IMR-90 (cell line): Measurements from ENCODE around the gene SCPEP1. TPM values are rescaled to one million over a fixed set of nuclear protein-coding genes. Genes with fewer than 3 reads are reported as not detected.

Experiments used
- ATAC-seq: fragments of 200-7000 bp; cut with Tn5 transposase; 2 replicates; pipeline ENCODE4 v1.9.1; 2020; ENCODE audit warnings: low read depth, mild to moderate bottlenecking, moderate library complexity
- BruUV-seq: library from RNA; stranded (reverse); fragments of 400-500 nt; replicated peaks from 2 replicates; lab custom pipeline; 2021; lab: Mats Ljungman, UMichigan
- CTCF ChIA-PET: fragments of 300-600 bp; formaldehyde crosslinking; extraction: SDS; loops from one replicate; lab custom pipeline; 2021; ENCODE audit warnings: antibody characterized with exemption; lab: Yijun Ruan, JAX
- POLR2A ChIA-PET: fragments of 300-600 bp; sonication (Branson Sonifier 250); formaldehyde crosslinking; loops from one replicate; lab custom pipeline; 2022; ENCODE audit warnings: antibody characterized with exemption; ENCODE audit not compliant: unreplicated experiment; lab: Charles Lee
- DNase-seq: peaks from one replicate; pipeline ENCODE4 v3.0.0; 2013
- H2AFZ ChIP-seq: replicated peaks from 2 replicates; pipeline ENCODE3; 2013; ENCODE audit warnings: low read length, mild to moderate bottlenecking; ENCODE audit not compliant: poor library complexity
- H2AK5ac ChIP-seq: 2 replicates; pipeline ENCODE4 v1.6.1; 2013; ENCODE audit warnings: low read depth, low read length, inconsistent platforms
- H2AK9ac ChIP-seq: replicated peaks from 2 replicates; pipeline ENCODE3; 2013; ENCODE audit warnings: mild to moderate bottlenecking, low read depth, low read length, moderate library complexity; ENCODE audit not compliant: poor library complexity
- H2BK120ac ChIP-seq: 2 replicates; pipeline ENCODE4 v1.6.1; 2013; ENCODE audit warnings: low read depth, low read length, inconsistent platforms
- H2BK15ac ChIP-seq: 3 replicates; pipeline ENCODE4 v1.6.1; 2013; ENCODE audit warnings: low read depth, low read length, inconsistent platforms
- H2BK20ac ChIP-seq: 2 replicates; pipeline ENCODE4 v1.6.1; 2013; ENCODE audit warnings: low read depth, mild to moderate bottlenecking, inconsistent platforms, low read length, moderate library complexity
- H2BK5ac ChIP-seq: 2 replicates; pipeline ENCODE4 v1.6.1; 2013; ENCODE audit warnings: mild to moderate bottlenecking, low read depth, low read length, inconsistent platforms; ENCODE audit not compliant: poor library complexity, severe bottlenecking
- H3K14ac ChIP-seq: replicated peaks from 2 replicates; pipeline ENCODE4 v1.6.1; 2013; ENCODE audit warnings: low read depth, low read length, inconsistent platforms
- H3K18ac ChIP-seq: 2 replicates; pipeline ENCODE4 v1.6.1; 2013; ENCODE audit warnings: low read depth, low read length, control low read depth
- H3K23ac ChIP-seq: 2 replicates; pipeline ENCODE4 v1.6.1; 2013; ENCODE audit warnings: low read depth, low read length, inconsistent platforms
- H3K27ac ChIP-seq: 2 replicates; pipeline ENCODE4 v1.5.1; 2013; ENCODE audit warnings: mild to moderate bottlenecking, control low read depth, low read length; ENCODE audit not compliant: insufficient read depth
- H3K27me3 ChIP-seq: 2 replicates; pipeline ENCODE4 v1.6.1; 2013; ENCODE audit warnings: low read length; ENCODE audit not compliant: control insufficient read depth, insufficient read depth
- H3K36me3 ChIP-seq: 2 replicates; pipeline ENCODE4 v1.6.1; 2013; ENCODE audit warnings: low read length, mixed read lengths; ENCODE audit not compliant: control insufficient read depth, insufficient read depth
- H3K4ac ChIP-seq: 2 replicates; pipeline ENCODE4 v1.6.1; 2013; ENCODE audit warnings: low read depth, low read length, inconsistent platforms
- H3K4me1 ChIP-seq: 2 replicates; pipeline ENCODE4 v1.6.1; 2013; ENCODE audit warnings: low read length, mixed read lengths; ENCODE audit not compliant: control insufficient read depth, insufficient read depth
- H3K4me2 ChIP-seq: 2 replicates; pipeline ENCODE4 v1.6.1; 2013; ENCODE audit warnings: low read depth, mild to moderate bottlenecking, control low read depth, low read length, moderate library complexity
- H3K4me3 ChIP-seq: 2 replicates; pipeline ENCODE4 v1.5.1; 2013; ENCODE audit warnings: low read depth, mild to moderate bottlenecking, control low read depth, low read length, moderate library complexity; ENCODE audit not compliant: insufficient read depth
- H3K56ac ChIP-seq: 2 replicates; pipeline ENCODE4 v1.6.1; 2013; ENCODE audit warnings: low read length, inconsistent platforms; ENCODE audit not compliant: insufficient read depth; ENCODE audit errors: extremely low read depth
- H3K79me1 ChIP-seq, 2 experiments: 2 replicates each; pipeline ENCODE4 v1.6.1; 2013; ENCODE audit warnings: low read length in 2 of 2, inconsistent platforms in 1 of 2, low read depth in 1 of 2
- H3K9ac ChIP-seq: 2 replicates; pipeline ENCODE4 v1.6.1; 2013; ENCODE audit warnings: low read depth, low read length, control low read depth
- H3K9me1 ChIP-seq: 2 replicates; pipeline ENCODE4 v1.6.1; 2013; ENCODE audit warnings: low read length, inconsistent platforms; ENCODE audit not compliant: insufficient read depth
- H3K9me3 ChIP-seq: 2 replicates; pipeline ENCODE4 v1.6.1; 2013; ENCODE audit warnings: low read length; ENCODE audit not compliant: control insufficient read depth, insufficient read depth
- H4K20me1 ChIP-seq: 2 replicates; pipeline ENCODE4 v1.6.1; 2013; ENCODE audit warnings: low read length, inconsistent platforms; ENCODE audit not compliant: insufficient read depth
- H4K5ac ChIP-seq: 2 replicates; pipeline ENCODE4 v1.6.1; 2013; ENCODE audit warnings: mild to moderate bottlenecking, low read depth, low read length, control low read depth
- H4K8ac ChIP-seq, 2 experiments: 2 replicates each; pipeline ENCODE4 v1.6.1; 2013; ENCODE audit warnings: low read depth in 2 of 2, low read length in 2 of 2, control low read depth in 1 of 2, inconsistent platforms in 1 of 2
- H4K91ac ChIP-seq: 2 replicates; pipeline ENCODE4 v1.6.1; 2013; ENCODE audit warnings: low read depth, low read length, inconsistent platforms; ENCODE audit not compliant: insufficient read depth
- BHLHE40 ChIP-seq: fragments of 150-350 bp; IDR thresholded peaks from 2 replicates; pipeline ENCODE4 v1.6.1; 2016; ENCODE audit warnings: mild to moderate bottlenecking, low read depth, low read length
- CHD1 ChIP-seq: IDR thresholded peaks from 2 replicates; pipeline ENCODE4 v1.6.1; 2012; ENCODE audit warnings: low read depth, low read length, improper control_type of control experiment
- CTCF ChIP-seq: conservative IDR thresholded peaks from 2 replicates; pipeline ENCODE4 v1.5.1; 2012; ENCODE audit warnings: mild to moderate bottlenecking, low read depth, low read length, improper control_type of control experiment
- ELK1 ChIP-seq: fragments of 150-350 bp; IDR thresholded peaks from 2 replicates; pipeline ENCODE4 v1.6.1; 2016; ENCODE audit warnings: low read depth, mild to moderate bottlenecking, low read length, moderate library complexity, borderline replicate concordance
- FOS ChIP-seq: fragments of 150-350 bp; IDR thresholded peaks from 2 replicates; pipeline ENCODE4 v1.6.1; 2016; ENCODE audit warnings: low read depth, low read length
- MAFK ChIP-seq: IDR thresholded peaks from 2 replicates; pipeline ENCODE4 v1.6.1; 2012; ENCODE audit warnings: low read depth, low read length, improper control_type of control experiment
- MAZ ChIP-seq: IDR thresholded peaks from 2 replicates; pipeline ENCODE4 v1.6.1; 2012; ENCODE audit warnings: low read depth, mild to moderate bottlenecking, low read length, improper control_type of control experiment, moderate library complexity, borderline replicate concordance
- MXI1 ChIP-seq: IDR thresholded peaks from 2 replicates; pipeline ENCODE4 v1.6.1; 2012; ENCODE audit warnings: low read depth, mild to moderate bottlenecking, low read length, moderate library complexity, borderline replicate concordance
- POLR2A ChIP-seq: IDR thresholded peaks from 2 replicates; pipeline ENCODE4 v1.6.1; 2012; ENCODE audit warnings: mild to moderate bottlenecking, low read depth, low read length
- RAD21 ChIP-seq: IDR thresholded peaks from 2 replicates; pipeline ENCODE4 v1.6.1; 2012; ENCODE audit warnings: low read length, improper control_type of control experiment
- RCOR1 ChIP-seq: IDR thresholded peaks from 2 replicates; pipeline ENCODE4 v1.6.1; 2012; ENCODE audit warnings: mild to moderate bottlenecking, low read length, improper control_type of control experiment; ENCODE audit not compliant: insufficient replicate concordance
- RFX5 ChIP-seq: IDR thresholded peaks from 2 replicates; pipeline ENCODE4 v1.8.0; 2012; ENCODE audit warnings: low read depth, mild to moderate bottlenecking, low read length, moderate library complexity
- SMC3 ChIP-seq: fragments of 150-350 bp; IDR thresholded peaks from 2 replicates; pipeline ENCODE4 v1.6.1; 2016; ENCODE audit warnings: low read depth, mild to moderate bottlenecking, antibody characterized with exemption, low read length, moderate library complexity
- WGBS, 2 experiments: methylation state at CpG; one replicate each; pipeline versions ENCODE4 v1.1.5 to v1.1.7; 2013; ENCODE audit warnings: missing lambda C conversion rate in 2 of 2; ENCODE audit not compliant: insufficient read length in 1 of 2; ENCODE audit errors: extremely low coverage in 2 of 2; 5-methylcytosine and 5-hydroxymethylcytosine counted together
- dilution Hi-C: fragments of 300-500 bp; cut with HindIII; formaldehyde crosslinking; loops from one replicate; pipeline ENCODE4 v1.14.3; 2018; ENCODE audit warnings: low sequenced_read_pairs; ENCODE audit not compliant: unreplicated experiment
- in situ Hi-C: fragments of 300-500 bp; cut with MboI; formaldehyde crosslinking; loops from 3 replicates; pipeline ENCODE4 v1.14.3; 2019; ENCODE audit warnings: low sequenced_read_pairs, inconsistent platforms, mixed read lengths
- intact Hi-C: fragments of 100-400 bp; cut with micrococcal nuclease; formaldehyde crosslinking; loops from 2 replicates; pipeline ENCODE4 v1.10.0; 2022
- polyA plus RNA-seq, 3 experiments: library from polyadenylated mRNA; depleted of rRNA; stranded (reverse); fragments of >200 nt; gene quantifications; 2 replicates each; pipeline ENCODE4 v1.2.3, GENCODE V29; 2012; ENCODE audit warnings: low replicate concordance in 1 of 3
- total RNA-seq: library from RNA; depleted of rRNA; stranded (reverse); fragments of >200 nt; gene quantifications from 2 replicates; pipeline ENCODE4 v1.2.3, GENCODE V29; 2012

SCPEP1 gene
- total and polyA plus RNA-seq, 2 of the 4 experiments (the other 2 are of a cell fraction): 16.5 to 32.1 TPM

GRCh38 chr17:57045868-57046704 lies 68.2 kb downstream of the SCPEP1 start:
- dilution Hi-C loops (no loop called here), intact Hi-C loops (no loop called here), in situ Hi-C loops (no loop called here)
- Histone ChIP-seq H4K5ac (no peak overlapping the region), H2BK20ac (no peak overlapping the region), H3K14ac (no peak overlapping the region), H3K4me1 (no peaks in the 10 kb centered on the region), H4K8ac (no peak overlapping the region), H4K20me1 (no peaks in the 10 kb centered on the region), H3K9me3 (no peaks in the 10 kb centered on the region), H3K23ac (no peak overlapping the region), H3K9me1 (no peaks in the 10 kb centered on the region), H2BK5ac (no peak overlapping the region), H3K4me2 (peak overlapping the region; percentile 72), H3K27ac (no peak overlapping the region), H2AFZ (peak overlapping the region; percentile 74), H2BK15ac (no peak overlapping the region), H2BK120ac (no peak overlapping the region), H3K36me3 (no peaks in the 10 kb centered on the region), H3K18ac (no peak overlapping the region), H3K79me1 (no peaks in the 10 kb centered on the region), H3K27me3 (peaks cover 42% of the 10 kb centered on the region), H3K9ac (no peak overlapping the region), H2AK9ac (no peak overlapping the region), H4K91ac (no peak overlapping the region), H2AK5ac (no peak overlapping the region), H3K4me3 (no peak overlapping the region), H3K4ac (no peak overlapping the region), H3K56ac (no peak overlapping the region)
- 2% methylated on average over 32 of the region's 69 CpGs; no CpG with 5 or more reads in 1 of the 2 experiments for WGBS, 2 experiments
- no TSS peak for BruUV-seq
- CTCF ChIA-PET: interaction anchor here (0.6 kb wide), 1 partner anchor 541 kb away, joined by 6 read pairs; no protein-coding TSS in a partner anchor
- no peak for DNase-seq
- TF ChIP-seq MXI1 (no peak), RAD21 (no peak), CHD1 (no peak), MAZ (no peak), ELK1 (no peak), BHLHE40 (no peak), FOS (no peak), CTCF (no peak), POLR2A (no peak), SMC3 (no peak), RFX5 (no peak), RCOR1 (no peak), MAFK (no peak)
- ATAC-seq: peak; percentile 68
- POLR2A ChIA-PET: no interaction called here
